Brain microvascular endothelial cell (primary cell): ENCODE results near the gene ADI1.

Experiments
- DNase-seq: peaks from one replicate; pipeline ENCODE4 v3.0.0-alpha.2; 2020
- H3K27ac ChIP-seq: fragments of 250-450 bp; sonication (Bioruptor Pico); 2 replicates; pipeline ENCODE4 v1.5.1; 2020; ENCODE audit warnings: mild to moderate bottlenecking, moderate library complexity
- H3K27me3 ChIP-seq: fragments of 250-450 bp; sonication (Bioruptor Pico); replicated peaks from 2 replicates; pipeline ENCODE4 v1.5.1; 2020; ENCODE audit warnings: mild to moderate bottlenecking
- H3K36me3 ChIP-seq: fragments of 250-450 bp; sonication (Bioruptor Pico); replicated peaks from 2 replicates; pipeline ENCODE4 v1.5.1; 2020; ENCODE audit warnings: mild to moderate bottlenecking
- H3K4me3 ChIP-seq: 2 replicates; pipeline ENCODE4 v1.5.1; 2011; ENCODE audit warnings: low read depth, mild to moderate bottlenecking, control low read depth, low read length, moderate library complexity
- in situ Hi-C: cut with HindIII; loops from 2 replicates; pipeline ENCODE4 v1.10.0; 2017; ENCODE audit warnings: low sequenced_read_pairs, low pct_ligation_motif_present
- TF ChIP-seq, protein P1 (sequence below): IDR thresholded peaks from 2 replicates; pipeline ENCODE4 v1.5.1; 2011; ENCODE audit warnings: low read depth, mild to moderate bottlenecking, moderate library complexity, low read length, control low read depth, inconsistent platforms; ENCODE audit errors: missing control alignments

The ADI1 gene

DNA sequence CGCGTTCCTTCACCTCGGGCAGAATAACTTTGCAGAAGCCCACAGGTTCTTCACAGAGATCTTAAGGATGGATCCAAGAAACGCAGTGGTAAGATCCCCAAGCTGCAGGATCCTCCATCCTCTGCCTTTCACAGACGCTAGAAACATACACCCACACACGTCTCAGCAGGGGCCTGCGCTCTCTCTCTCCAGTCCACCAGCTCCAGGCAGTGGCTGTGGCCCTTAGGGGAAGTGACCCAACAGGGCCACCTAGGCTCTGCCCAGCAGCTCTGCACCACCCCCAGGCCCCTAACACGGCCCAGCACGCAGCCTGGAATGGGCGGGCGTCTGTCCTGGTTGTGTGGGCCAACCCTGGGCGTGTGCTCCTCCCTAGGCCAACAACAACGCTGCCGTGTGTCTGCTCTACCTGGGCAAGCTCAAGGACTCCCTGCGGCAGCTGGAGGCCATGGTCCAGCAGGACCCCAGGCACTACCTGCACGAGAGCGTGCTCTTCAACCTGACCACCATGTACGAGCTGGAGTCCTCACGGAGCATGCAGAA, 40.4 kb downstream of the ADI1 start:
- TF ChIP-seq, protein P1, sequence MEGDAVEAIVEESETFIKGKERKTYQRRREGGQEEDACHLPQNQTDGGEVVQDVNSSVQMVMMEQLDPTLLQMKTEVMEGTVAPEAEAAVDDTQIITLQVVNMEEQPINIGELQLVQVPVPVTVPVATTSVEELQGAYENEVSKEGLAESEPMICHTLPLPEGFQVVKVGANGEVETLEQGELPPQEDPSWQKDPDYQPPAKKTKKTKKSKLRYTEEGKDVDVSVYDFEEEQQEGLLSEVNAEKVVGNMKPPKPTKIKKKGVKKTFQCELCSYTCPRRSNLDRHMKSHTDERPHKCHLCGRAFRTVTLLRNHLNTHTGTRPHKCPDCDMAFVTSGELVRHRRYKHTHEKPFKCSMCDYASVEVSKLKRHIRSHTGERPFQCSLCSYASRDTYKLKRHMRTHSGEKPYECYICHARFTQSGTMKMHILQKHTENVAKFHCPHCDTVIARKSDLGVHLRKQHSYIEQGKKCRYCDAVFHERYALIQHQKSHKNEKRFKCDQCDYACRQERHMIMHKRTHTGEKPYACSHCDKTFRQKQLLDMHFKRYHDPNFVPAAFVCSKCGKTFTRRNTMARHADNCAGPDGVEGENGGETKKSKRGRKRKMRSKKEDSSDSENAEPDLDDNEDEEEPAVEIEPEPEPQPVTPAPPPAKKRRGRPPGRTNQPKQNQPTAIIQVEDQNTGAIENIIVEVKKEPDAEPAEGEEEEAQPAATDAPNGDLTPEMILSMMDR, result no peak

DNA sequence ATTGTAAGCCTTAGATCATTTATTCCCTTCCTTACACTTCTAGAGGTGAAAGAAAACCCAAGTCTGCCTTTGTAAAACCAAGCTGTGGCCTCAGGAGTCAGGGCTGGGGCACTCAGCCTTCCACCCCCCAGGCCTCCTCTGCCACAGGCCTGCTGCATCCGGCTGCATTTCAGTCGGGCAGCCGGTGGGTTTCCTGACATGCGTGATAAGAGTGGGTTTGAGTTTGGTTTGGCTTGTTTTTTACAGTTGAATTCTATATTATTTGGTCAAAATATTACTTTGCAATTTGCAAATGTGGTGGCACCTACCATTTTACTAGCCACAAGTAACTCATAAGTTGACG, 42.4 kb downstream of the ADI1 start:
- H3K4me3 ChIP-seq, result no peak overlapping the region
- in situ Hi-C loops, result no loop called here
- H3K27me3 ChIP-seq, result no peaks in the 10 kb centered on the region
- H3K27ac ChIP-seq, result no peak overlapping the region
- DNase-seq, result no peak
- TF ChIP-seq, protein P1, result no peak
- peaks cover 11% of the 10 kb centered on the region for H3K36me3 ChIP-seq

More for the DNA sequence above, 40.4 kb downstream of the ADI1 start:
- H3K27ac ChIP-seq, result no peak overlapping the region
- DNase-seq, result no peak
- no peak overlapping the region for H3K4me3 ChIP-seq
- no peaks in the 10 kb centered on the region for H3K27me3 ChIP-seq
- H3K36me3 ChIP-seq, result peaks cover 11% of the 10 kb centered on the region
- in situ Hi-C loops, result no loop called here

DNA sequence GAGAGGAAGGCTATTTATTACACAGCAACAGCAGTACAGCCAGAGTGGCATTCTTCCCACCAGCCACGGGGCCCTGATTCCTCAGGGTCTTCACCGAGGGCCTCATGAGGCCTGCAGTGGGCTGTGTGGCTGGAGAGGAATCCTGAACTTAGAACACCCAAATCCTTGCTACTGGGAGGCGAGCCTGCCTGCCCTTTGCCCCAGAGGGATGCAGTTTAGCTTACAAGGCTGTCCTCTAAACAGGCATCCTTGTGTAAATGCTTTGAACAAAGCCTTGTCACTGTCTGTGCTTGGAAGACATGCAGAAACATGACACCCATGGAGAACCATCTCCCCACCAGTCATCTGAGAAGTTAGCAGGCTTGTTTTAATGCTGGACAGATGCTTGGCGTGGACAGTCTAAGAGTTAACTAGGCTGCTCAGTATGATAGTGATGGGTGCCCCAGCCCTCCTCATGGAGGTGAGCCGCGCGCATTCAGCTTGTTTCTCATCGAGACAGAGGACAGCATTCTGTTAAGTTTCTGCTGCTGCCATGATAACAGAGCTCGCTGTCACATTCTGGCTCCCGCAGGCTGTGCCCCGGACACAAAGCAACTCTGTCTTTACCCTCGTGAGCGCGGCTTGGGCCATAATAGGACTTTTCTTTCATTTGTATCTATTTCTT, 42.9 kb downstream of the ADI1 start:
- in situ Hi-C loops, result no loop called here
- TF ChIP-seq, protein P1, result no peak
- H3K27me3 ChIP-seq, result no peaks in the 10 kb centered on the region
- no peak overlapping the region for H3K27ac ChIP-seq
- no peak for DNase-seq
- H3K4me3 ChIP-seq, result no peak overlapping the region
- peaks cover 11% of the 10 kb centered on the region for H3K36me3 ChIP-seq

DNA sequence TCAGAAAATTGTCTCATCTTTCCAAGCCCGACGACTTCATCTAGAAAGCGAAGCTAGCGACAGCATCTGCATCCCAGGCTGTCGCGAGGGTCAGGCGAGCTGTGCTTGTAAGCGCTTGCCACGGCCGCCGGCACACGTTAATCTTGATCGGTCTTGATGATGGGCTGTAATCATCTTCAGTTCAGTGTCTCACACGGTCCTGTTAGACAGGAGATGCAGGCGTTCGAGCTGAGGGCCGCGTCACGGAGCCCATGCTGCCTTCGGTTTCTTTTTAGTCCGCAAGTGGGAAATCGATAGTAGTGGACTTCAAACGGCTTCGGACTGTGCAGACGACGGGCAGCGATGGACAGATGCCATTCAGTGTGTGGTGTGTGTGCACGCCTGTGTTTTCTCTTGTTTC, 43.6 kb downstream of the ADI1 start:
- Histone ChIP-seq H3K27ac (no peak overlapping the region), H3K36me3 (peaks cover 13% of the 10 kb centered on the region), H3K4me3 (no peak overlapping the region), H3K27me3 (no peaks in the 10 kb centered on the region)
- DNase-seq, result no peak
- in situ Hi-C loops, result no loop called here
- TF ChIP-seq, protein P1, result no peak

DNA sequence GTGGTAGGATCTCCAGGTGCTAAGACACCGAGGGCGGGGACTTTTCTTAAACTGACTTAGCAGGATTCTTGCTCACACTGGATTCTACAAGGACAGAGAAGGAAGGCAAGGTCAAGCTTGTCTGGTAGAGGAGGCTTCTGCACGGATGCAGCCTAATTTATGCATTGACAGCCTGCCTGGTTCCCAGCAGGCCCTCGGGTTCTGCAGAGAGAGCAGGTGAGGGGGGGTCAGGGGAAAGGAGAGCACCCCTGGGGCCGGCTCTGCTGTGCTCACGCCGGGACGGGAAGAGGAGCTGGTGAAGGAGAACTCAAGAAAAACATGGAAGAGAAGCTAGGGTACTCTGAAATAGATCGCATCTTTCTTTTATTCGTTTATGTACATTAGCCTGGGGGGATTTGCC, 46.4 kb downstream of the ADI1 start:
- in situ Hi-C loops, result no loop called here
- no peak for DNase-seq
- Histone ChIP-seq H3K27me3 (no peaks in the 10 kb centered on the region), H3K36me3 (peaks cover 15% of the 10 kb centered on the region), H3K4me3 (no peak overlapping the region), H3K27ac (no peak overlapping the region)
- TF ChIP-seq, protein P1, result no peak

DNA sequence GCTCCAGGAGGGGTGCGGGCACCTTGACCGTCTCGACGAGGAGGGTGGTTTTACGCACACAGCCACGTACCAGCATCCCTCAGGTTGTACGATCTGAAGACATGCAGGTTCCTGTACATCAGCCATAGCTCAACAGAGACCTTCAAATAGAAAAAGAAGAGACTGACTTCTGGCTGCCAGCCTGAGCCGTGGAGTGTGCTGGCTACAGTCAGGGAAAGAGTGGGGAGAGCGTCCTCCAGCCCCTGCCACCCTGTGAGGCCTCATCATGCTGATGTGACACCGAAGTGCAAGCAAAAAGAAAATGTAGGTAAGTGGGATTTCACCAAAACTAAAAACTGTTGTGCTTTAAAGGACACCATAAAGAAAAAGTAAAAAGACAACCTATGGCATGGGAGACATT, 47.0 kb downstream of the ADI1 start:
- TF ChIP-seq, protein P1, result no peak
- H3K27ac ChIP-seq, result no peak overlapping the region
- in situ Hi-C loops, result no loop called here
- no peak for DNase-seq
- no peaks in the 10 kb centered on the region for H3K27me3 ChIP-seq
- no peak overlapping the region for H3K4me3 ChIP-seq
- H3K36me3 ChIP-seq, result peaks cover 15% of the 10 kb centered on the region
